ENCODE measurements around the gene GALNTL6. TPM values are rescaled to one million over a fixed set of nuclear protein-coding genes. Genes with fewer than 3 reads are reported as not detected.

GALNTL6 gene
- total RNA-seq, 1 experiment from 2014 or later, result not detected

GRCh38 chr4:171846232-171846631 is 33.0 kb downstream of the GALNTL6 start:
- CTCF ChIA-PET, result interaction anchor here (0.6 to 1.0 kb wide), 2 partner anchors 27 to 356 kb away, joined by 3 read pairs; no protein-coding TSS in a partner anchor
- peak; percentile 42 for DNase-seq (ENCODE audit: low read depth, low spot score)
- peak; percentile 17 for TF ChIP-seq YY1 (IDR thresholded peaks at IDR 0.05; ENCODE audit: extremely low read depth, insufficient replicate concordance, low read depth, low read length)
- no peak for TF ChIP-seq ZNF274 (IDR thresholded peaks at IDR 0.05; ENCODE audit: low read depth, low read length)
- TF ChIP-seq ZBTB33 (IDR thresholded peaks at IDR 0.05; ENCODE audit: extremely low read depth, insufficient replicate concordance, low read length), result no peak
- TF ChIP-seq MAX (IDR thresholded peaks at IDR 0.05), result no peak
- TF ChIP-seq JUND (IDR thresholded peaks at IDR 0.05), result no peak
- TF ChIP-seq ELF1 (IDR thresholded peaks at IDR 0.05; ENCODE audit: borderline replicate concordance, low read depth), result no peak
- no peak for TF ChIP-seq TCF7L2 (IDR thresholded peaks at IDR 0.05; ENCODE audit: borderline replicate concordance, extremely low read depth, insufficient read depth, insufficient read length)
- no peak for TF ChIP-seq SP1 (IDR thresholded peaks at IDR 0.05; ENCODE audit: low read depth)
- no peak for TF ChIP-seq EZH2phosphoT487 (IDR thresholded peaks at IDR 0.05; ENCODE audit: borderline replicate concordance)
- TF ChIP-seq CTCF (IDR thresholded peaks at IDR 0.05 in 2 of 3, conservative IDR thresholded peaks at IDR 0.05 in 1 of 3; ENCODE audit: borderline replicate concordance in 1 of 3, insufficient read depth in 1 of 3, low read depth in 2 of 3, low read length in 2 of 3), result peak; percentile 62 to 81 (median 75)
- TF ChIP-seq SIN3A (IDR thresholded peaks at IDR 0.05; ENCODE audit: low read depth), result no peak
- no peak for TF ChIP-seq CBX3 (IDR thresholded peaks at IDR 0.05; ENCODE audit: low read depth)
- no peak for TF ChIP-seq REST (IDR thresholded peaks at IDR 0.05; ENCODE audit: low read depth)
- no peak for TF ChIP-seq FOSL1 (IDR thresholded peaks at IDR 0.05; ENCODE audit: low read depth)
- TF ChIP-seq RAD21 (IDR thresholded peaks at IDR 0.05; ENCODE audit: low read depth), result peak; percentile 86
- no peak for TF ChIP-seq SRF (IDR thresholded peaks at IDR 0.05; ENCODE audit: low read depth)
- TF ChIP-seq CEBPB (IDR thresholded peaks at IDR 0.05; ENCODE audit: low read depth), result no peak
- TF ChIP-seq POLR2AphosphoS5 (IDR thresholded peaks at IDR 0.05; ENCODE audit: low read depth, low read length), result no peak
- TF ChIP-seq ZFX (IDR thresholded peaks at IDR 0.05), result no peak
- no peak for TF ChIP-seq EGR1 (IDR thresholded peaks at IDR 0.05; ENCODE audit: low read depth)
- TF ChIP-seq EZH2 (IDR thresholded peaks at IDR 0.05), result no peak
- no peak for TF ChIP-seq POLR2A (IDR thresholded peaks at IDR 0.05; ENCODE audit: borderline replicate concordance, extremely low read depth, insufficient read depth, insufficient read length)

More at GRCh38 chr4:171846232-171846631, 33.0 kb downstream of the GALNTL6 start:
- peak; percentile 86 for ATAC-seq
- no peak overlapping the region for H2AFZ ChIP-seq (ENCODE audit: low read depth, low read length, poor library complexity, severe bottlenecking)
- no peak overlapping the region for H3K27ac ChIP-seq (ENCODE audit: low read depth, low read length)
- intact Hi-C loops (cut with micrococcal nuclease), result loop anchor here (1.0 to 5.0 kb wide), 4 partner anchors 186 to 1587 kb away; no protein-coding TSS in a partner anchor
- H3K9me2 ChIP-seq (ENCODE audit: insufficient read depth), result no peaks in the 10 kb centered on the region
- H3K4me3 ChIP-seq (replicated peaks in 1 of 2; ENCODE audit: low read depth in 1 of 2, low read length in 2 of 2), result no peak overlapping the region
- no peaks in the 10 kb centered on the region for H3K36me3 ChIP-seq (ENCODE audit: control insufficient read depth in 1 of 2, insufficient read depth in 2 of 2, low read length in 2 of 2)
- no peaks in the 10 kb centered on the region for H4K20me1 ChIP-seq (ENCODE audit: insufficient read depth)
- no peaks in the 10 kb centered on the region for H3K27me3 ChIP-seq (ENCODE audit: insufficient read depth, low read length)
- no peaks in the 10 kb centered on the region for H3K4me1 ChIP-seq (ENCODE audit: control insufficient read depth in 1 of 2, insufficient read depth in 2 of 2, low read length in 2 of 2)
- no peaks in the 10 kb centered on the region for H3K79me2 ChIP-seq (ENCODE audit: insufficient read depth, low read length)
- H3K9me3 ChIP-seq (ENCODE audit: control insufficient read depth in 1 of 2, insufficient read depth in 1 of 2, low read depth in 1 of 2, low read length in 2 of 2), result no peaks in the 10 kb centered on the region
- BruUV-seq (replicated peaks), result no TSS peak
- no peak overlapping the region for H3K4me2 ChIP-seq (ENCODE audit: low read length)
- no peak overlapping the region for H3K9ac ChIP-seq (ENCODE audit: low read length)
- RAD21 ChIA-PET (ENCODE audit: low non-redundant PET in 1 of 2, low total read pairs in 2 of 2, uncharacterized antibody in 2 of 2, unreplicated experiment in 2 of 2), result no interaction called here
- POLR2A ChIA-PET, result no interaction called here
